GM21528 (cell line): ENCODE data around the gene MOGAT3.
"Not testable (repeated sequence)": the region's sequence is repeated elsewhere in the genome, so short reads cannot be mapped to it uniquely, and the experiment has no call there.

Experiments
- ATAC-seq: cut with Tn5 transposase; IDR thresholded peaks from one replicate; pipeline ENCODE4 v1.9.1; 2021; ENCODE audit warnings: mild to moderate bottlenecking, moderate library complexity; ENCODE audit not compliant: unreplicated experiment, low FRiP score

Gene MOGAT3

GRCh38 chr7:101205901-101206664 lies 5.2 kb upstream of the MOGAT3 start:
- ATAC-seq, result no peak

- ATAC-seq, result not testable (repeated sequence)
Measured at GRCh38 chr7:101203740-101204738, 3.2 kb upstream of the MOGAT3 start.

GRCh38 chr7:101202603-101202918 lies 1.7 kb upstream of the MOGAT3 start:
- ATAC-seq, result no peak

- no peak for ATAC-seq
Measured at GRCh38 chr7:101201695-101202602, 1.1 kb upstream of the MOGAT3 start.

GRCh38 chr7:101200504-101200861 lies 353 bp downstream of the MOGAT3 start:
- ATAC-seq, result no peak

- not testable (repeated sequence) for ATAC-seq
Measured at GRCh38 chr7:101199522-101199921, 1.3 kb downstream of the MOGAT3 start.

- ATAC-seq, result no peak
Measured at GRCh38 chr7:101198476-101198875, 2.4 kb downstream of the MOGAT3 start.

GRCh38 chr7:101197991-101198390 lies 2.8 kb downstream of the MOGAT3 start:
- no peak for ATAC-seq

GRCh38 chr7:101195884-101196283 lies 5.0 kb downstream of the MOGAT3 start:
- ATAC-seq, result no peak

- no peak for ATAC-seq
Measured at GRCh38 chr7:101189109-101189508, 11.7 kb downstream of the MOGAT3 start.

GRCh38 chr7:101186844-101187428 lies 13.9 kb downstream of the MOGAT3 start:
- ATAC-seq, result no peak

GRCh38 chr7:101186194-101186593 lies 14.6 kb downstream of the MOGAT3 start:
- ATAC-seq, result no peak

- no peak for ATAC-seq
Measured at GRCh38 chr7:101185258-101185839, 15.5 kb downstream of the MOGAT3 start.

GRCh38 chr7:101180130-101180755 lies 20.6 kb downstream of the MOGAT3 start, which contains the start of gene NAT16:
Gene NAT16, minus strand, starts transcription at chr7:101180293. Its CDS starts 5,486 bp downstream, at chr7:101174807.
- no peak for ATAC-seq

GRCh38 chr7:101179713-101180112 lies 21.1 kb downstream of the MOGAT3 start:
- no peak for ATAC-seq

GRCh38 chr7:101179117-101179516 lies 21.7 kb downstream of the MOGAT3 start:
- no peak for ATAC-seq

- no peak for ATAC-seq
Measured at GRCh38 chr7:101177644-101178043, 23.2 kb downstream of the MOGAT3 start.

GRCh38 chr7:101175664-101176063 lies 25.2 kb downstream of the MOGAT3 start:
- no peak for ATAC-seq

GRCh38 chr7:101174322-101174854 lies 26.4 kb downstream of the MOGAT3 start:
- no peak for ATAC-seq
